ENCODE data around the gene PTCD2.

DNA sequence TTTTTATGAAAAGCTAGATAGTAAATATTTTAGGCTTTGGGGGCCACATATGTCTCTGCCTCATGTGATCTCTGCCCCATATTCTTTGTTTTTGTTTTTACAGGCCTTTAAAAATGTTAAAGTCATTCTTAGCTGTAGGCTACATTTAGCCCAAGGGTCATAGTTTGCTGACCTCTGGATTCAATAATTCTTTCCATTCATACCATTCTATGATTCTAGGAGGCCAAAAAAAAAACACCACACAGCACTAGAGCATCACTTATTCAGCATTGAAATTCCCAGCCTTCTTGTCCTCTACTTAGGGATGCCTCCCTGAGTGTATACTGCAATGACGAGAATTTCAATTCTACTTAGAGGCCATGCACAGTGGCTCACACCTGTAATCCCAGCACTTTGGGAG, 17.0 kb downstream of the PTCD2 start:
- TF ChIP-seq, protein P1, sequence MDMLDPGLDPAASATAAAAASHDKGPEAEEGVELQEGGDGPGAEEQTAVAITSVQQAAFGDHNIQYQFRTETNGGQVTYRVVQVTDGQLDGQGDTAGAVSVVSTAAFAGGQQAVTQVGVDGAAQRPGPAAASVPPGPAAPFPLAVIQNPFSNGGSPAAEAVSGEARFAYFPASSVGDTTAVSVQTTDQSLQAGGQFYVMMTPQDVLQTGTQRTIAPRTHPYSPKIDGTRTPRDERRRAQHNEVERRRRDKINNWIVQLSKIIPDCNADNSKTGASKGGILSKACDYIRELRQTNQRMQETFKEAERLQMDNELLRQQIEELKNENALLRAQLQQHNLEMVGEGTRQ (IDR thresholded peaks at IDR 0.05; ENCODE audit: low read length): no peak
- TF ChIP-seq GABPA (IDR thresholded peaks at IDR 0.05; ENCODE audit: borderline replicate concordance, insufficient read depth, low read length) (no peak), EP300 (IDR thresholded peaks at IDR 0.05; ENCODE audit: borderline replicate concordance in 1 of 2, low read depth in 2 of 2, low read length in 2 of 2) (no peak), TBP (IDR thresholded peaks at IDR 0.05; ENCODE audit: low read depth, low read length) (no peak)
- TF ChIP-seq, protein P2, sequence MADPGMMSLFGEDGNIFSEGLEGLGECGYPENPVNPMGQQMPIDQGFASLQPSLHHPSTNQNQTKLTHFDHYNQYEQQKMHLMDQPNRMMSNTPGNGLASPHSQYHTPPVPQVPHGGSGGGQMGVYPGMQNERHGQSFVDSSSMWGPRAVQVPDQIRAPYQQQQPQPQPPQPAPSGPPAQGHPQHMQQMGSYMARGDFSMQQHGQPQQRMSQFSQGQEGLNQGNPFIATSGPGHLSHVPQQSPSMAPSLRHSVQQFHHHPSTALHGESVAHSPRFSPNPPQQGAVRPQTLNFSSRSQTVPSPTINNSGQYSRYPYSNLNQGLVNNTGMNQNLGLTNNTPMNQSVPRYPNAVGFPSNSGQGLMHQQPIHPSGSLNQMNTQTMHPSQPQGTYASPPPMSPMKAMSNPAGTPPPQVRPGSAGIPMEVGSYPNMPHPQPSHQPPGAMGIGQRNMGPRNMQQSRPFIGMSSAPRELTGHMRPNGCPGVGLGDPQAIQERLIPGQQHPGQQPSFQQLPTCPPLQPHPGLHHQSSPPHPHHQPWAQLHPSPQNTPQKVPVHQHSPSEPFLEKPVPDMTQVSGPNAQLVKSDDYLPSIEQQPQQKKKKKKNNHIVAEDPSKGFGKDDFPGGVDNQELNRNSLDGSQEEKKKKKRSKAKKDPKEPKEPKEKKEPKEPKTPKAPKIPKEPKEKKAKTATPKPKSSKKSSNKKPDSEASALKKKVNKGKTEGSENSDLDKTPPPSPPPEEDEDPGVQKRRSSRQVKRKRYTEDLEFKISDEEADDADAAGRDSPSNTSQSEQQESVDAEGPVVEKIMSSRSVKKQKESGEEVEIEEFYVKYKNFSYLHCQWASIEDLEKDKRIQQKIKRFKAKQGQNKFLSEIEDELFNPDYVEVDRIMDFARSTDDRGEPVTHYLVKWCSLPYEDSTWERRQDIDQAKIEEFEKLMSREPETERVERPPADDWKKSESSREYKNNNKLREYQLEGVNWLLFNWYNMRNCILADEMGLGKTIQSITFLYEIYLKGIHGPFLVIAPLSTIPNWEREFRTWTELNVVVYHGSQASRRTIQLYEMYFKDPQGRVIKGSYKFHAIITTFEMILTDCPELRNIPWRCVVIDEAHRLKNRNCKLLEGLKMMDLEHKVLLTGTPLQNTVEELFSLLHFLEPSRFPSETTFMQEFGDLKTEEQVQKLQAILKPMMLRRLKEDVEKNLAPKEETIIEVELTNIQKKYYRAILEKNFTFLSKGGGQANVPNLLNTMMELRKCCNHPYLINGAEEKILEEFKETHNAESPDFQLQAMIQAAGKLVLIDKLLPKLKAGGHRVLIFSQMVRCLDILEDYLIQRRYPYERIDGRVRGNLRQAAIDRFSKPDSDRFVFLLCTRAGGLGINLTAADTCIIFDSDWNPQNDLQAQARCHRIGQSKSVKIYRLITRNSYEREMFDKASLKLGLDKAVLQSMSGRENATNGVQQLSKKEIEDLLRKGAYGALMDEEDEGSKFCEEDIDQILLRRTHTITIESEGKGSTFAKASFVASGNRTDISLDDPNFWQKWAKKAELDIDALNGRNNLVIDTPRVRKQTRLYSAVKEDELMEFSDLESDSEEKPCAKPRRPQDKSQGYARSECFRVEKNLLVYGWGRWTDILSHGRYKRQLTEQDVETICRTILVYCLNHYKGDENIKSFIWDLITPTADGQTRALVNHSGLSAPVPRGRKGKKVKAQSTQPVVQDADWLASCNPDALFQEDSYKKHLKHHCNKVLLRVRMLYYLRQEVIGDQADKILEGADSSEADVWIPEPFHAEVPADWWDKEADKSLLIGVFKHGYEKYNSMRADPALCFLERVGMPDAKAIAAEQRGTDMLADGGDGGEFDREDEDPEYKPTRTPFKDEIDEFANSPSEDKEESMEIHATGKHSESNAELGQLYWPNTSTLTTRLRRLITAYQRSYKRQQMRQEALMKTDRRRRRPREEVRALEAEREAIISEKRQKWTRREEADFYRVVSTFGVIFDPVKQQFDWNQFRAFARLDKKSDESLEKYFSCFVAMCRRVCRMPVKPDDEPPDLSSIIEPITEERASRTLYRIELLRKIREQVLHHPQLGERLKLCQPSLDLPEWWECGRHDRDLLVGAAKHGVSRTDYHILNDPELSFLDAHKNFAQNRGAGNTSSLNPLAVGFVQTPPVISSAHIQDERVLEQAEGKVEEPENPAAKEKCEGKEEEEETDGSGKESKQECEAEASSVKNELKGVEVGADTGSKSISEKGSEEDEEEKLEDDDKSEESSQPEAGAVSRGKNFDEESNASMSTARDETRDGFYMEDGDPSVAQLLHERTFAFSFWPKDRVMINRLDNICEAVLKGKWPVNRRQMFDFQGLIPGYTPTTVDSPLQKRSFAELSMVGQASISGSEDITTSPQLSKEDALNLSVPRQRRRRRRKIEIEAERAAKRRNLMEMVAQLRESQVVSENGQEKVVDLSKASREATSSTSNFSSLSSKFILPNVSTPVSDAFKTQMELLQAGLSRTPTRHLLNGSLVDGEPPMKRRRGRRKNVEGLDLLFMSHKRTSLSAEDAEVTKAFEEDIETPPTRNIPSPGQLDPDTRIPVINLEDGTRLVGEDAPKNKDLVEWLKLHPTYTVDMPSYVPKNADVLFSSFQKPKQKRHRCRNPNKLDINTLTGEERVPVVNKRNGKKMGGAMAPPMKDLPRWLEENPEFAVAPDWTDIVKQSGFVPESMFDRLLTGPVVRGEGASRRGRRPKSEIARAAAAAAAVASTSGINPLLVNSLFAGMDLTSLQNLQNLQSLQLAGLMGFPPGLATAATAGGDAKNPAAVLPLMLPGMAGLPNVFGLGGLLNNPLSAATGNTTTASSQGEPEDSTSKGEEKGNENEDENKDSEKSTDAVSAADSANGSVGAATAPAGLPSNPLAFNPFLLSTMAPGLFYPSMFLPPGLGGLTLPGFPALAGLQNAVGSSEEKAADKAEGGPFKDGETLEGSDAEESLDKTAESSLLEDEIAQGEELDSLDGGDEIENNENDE (IDR thresholded peaks at IDR 0.05; ENCODE audit: insufficient replicate concordance, low read length): no peak
- TF ChIP-seq, protein P3, sequence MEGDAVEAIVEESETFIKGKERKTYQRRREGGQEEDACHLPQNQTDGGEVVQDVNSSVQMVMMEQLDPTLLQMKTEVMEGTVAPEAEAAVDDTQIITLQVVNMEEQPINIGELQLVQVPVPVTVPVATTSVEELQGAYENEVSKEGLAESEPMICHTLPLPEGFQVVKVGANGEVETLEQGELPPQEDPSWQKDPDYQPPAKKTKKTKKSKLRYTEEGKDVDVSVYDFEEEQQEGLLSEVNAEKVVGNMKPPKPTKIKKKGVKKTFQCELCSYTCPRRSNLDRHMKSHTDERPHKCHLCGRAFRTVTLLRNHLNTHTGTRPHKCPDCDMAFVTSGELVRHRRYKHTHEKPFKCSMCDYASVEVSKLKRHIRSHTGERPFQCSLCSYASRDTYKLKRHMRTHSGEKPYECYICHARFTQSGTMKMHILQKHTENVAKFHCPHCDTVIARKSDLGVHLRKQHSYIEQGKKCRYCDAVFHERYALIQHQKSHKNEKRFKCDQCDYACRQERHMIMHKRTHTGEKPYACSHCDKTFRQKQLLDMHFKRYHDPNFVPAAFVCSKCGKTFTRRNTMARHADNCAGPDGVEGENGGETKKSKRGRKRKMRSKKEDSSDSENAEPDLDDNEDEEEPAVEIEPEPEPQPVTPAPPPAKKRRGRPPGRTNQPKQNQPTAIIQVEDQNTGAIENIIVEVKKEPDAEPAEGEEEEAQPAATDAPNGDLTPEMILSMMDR (IDR thresholded peaks at IDR 0.05; ENCODE audit: control extremely low read depth in 1 of 3, insufficient read depth in 1 of 3, low read depth in 1 of 3, low read length in 3 of 3): no peak

Measured in H1 (cell line).